ENCODE results near the gene ADD3. TPM values are rescaled to one million over a fixed set of nuclear protein-coding genes. Genes with fewer than 3 reads are reported as not detected.

The ADD3 gene
- total RNA-seq, 2 experiments from 2014 or later: 273 to 302 TPM

DNA sequence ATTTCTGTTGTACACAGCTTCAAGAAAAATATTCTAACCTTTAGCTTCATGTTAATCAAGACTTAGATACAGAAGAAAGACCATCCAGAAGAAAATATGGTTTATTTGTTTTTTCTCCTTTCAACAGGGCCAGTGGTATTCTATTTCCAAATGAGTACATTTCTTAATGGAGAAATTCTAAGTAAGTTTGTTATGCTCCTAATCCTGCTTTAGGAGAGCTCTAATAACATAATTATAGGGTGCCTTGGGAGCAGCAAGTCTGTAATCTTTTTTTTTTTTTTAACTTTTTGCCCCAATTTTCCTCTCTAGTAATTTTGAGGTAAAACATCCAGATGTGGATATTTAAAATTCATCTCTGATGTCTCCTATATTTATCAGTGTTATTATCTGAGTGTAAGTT is 98.1 kb downstream of the ADD3 start:
- TF ChIP-seq, protein P1, sequence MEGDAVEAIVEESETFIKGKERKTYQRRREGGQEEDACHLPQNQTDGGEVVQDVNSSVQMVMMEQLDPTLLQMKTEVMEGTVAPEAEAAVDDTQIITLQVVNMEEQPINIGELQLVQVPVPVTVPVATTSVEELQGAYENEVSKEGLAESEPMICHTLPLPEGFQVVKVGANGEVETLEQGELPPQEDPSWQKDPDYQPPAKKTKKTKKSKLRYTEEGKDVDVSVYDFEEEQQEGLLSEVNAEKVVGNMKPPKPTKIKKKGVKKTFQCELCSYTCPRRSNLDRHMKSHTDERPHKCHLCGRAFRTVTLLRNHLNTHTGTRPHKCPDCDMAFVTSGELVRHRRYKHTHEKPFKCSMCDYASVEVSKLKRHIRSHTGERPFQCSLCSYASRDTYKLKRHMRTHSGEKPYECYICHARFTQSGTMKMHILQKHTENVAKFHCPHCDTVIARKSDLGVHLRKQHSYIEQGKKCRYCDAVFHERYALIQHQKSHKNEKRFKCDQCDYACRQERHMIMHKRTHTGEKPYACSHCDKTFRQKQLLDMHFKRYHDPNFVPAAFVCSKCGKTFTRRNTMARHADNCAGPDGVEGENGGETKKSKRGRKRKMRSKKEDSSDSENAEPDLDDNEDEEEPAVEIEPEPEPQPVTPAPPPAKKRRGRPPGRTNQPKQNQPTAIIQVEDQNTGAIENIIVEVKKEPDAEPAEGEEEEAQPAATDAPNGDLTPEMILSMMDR (IDR thresholded peaks at IDR 0.05): no peak
- Mint-ChIP-seq H3K36me3 (ENCODE audit: low read depth) (peaks cover 96% of the 10 kb centered on the region), H3K9me3 (no peaks in the 10 kb centered on the region), H3K4me3 (no peak overlapping the region), H3K27ac (peak overlapping the region; percentile 29), H3K4me1 (ENCODE audit: low read depth) (peaks cover 77% of the 10 kb centered on the region), H3K27me3 (no peaks in the 10 kb centered on the region)
- H3K27ac ChIP-seq (ENCODE audit: low read depth in 1 of 2, low read length in 2 of 2): no peak overlapping the region
- no peaks in the 10 kb centered on the region for H3K27me3 ChIP-seq (ENCODE audit: control insufficient read depth in 1 of 2, insufficient read depth in 2 of 2, low read length in 2 of 2)
- H3K36me3 ChIP-seq (ENCODE audit: insufficient read depth, low read length): peaks cover 64% of the 10 kb centered on the region
- H3K4me1 ChIP-seq (ENCODE audit: insufficient read depth, low read length): no peaks in the 10 kb centered on the region
- H3K4me3 ChIP-seq (ENCODE audit: low read length): no peak overlapping the region
- ATAC-seq (ENCODE audit: poor library complexity): no peak
- ChIA-PET POLR2A (no interaction called here), CTCF (interaction anchor here (1.4 kb wide), 1 partner anchor 222 kb away, joined by 7 read pairs; no protein-coding TSS in a partner anchor)
- DNase-seq: no peak
- intact Hi-C loops (cut with DNase I, micrococcal nuclease): loop anchor here in 1 of 2 experiments (2.0 to 10.0 kb wide), 3 partner anchors 29 to 221 kb away; no protein-coding TSS in a partner anchor
- H3K9me3 ChIP-seq (ENCODE audit: control insufficient read depth in 1 of 2, insufficient read depth in 1 of 2, low read length in 2 of 2): no peaks in the 10 kb centered on the region

DNA sequence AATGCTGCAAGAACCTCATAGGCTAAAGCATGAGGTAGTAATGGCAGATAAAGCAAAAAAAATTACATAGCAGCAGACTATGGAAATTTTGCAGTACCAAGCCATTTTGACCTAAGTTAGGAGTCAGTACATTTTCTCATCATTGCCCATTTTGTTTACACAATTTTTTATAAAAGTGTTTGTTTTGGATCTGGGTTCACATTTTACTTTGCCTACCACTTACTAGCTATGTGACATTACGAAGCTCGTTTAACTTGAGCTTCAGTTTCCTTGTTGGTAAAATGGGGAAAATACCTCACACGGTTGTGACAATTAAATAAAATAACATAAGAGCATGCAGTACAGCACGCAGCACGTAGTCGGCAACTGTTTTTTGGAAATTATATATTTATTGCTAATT is 99.6 kb downstream of the ADD3 start:
- intact Hi-C loops (cut with DNase I, micrococcal nuclease): loop anchor here in 1 of 2 experiments (2.0 to 10.0 kb wide), 2 partner anchors 31 to 223 kb away; no protein-coding TSS in a partner anchor
- POLR2A ChIA-PET: interaction anchor here (1.0 to 1.5 kb wide), 2 partner anchors 11 to 31 kb away, joined by 4 to 6 read pairs; no protein-coding TSS in a partner anchor
- CTCF ChIA-PET: interaction anchor here (0.6 to 1.5 kb wide), 5 partner anchors 9 to 52 kb away, joined by 3 to 4 read pairs (median 4); no protein-coding TSS in a partner anchor
- no peak overlapping the region for H3K4me3 ChIP-seq (ENCODE audit: low read length)
- no peaks in the 10 kb centered on the region for H3K9me3 Mint-ChIP-seq
- H3K36me3 ChIP-seq (ENCODE audit: insufficient read depth, low read length): peaks cover 62% of the 10 kb centered on the region
- TF ChIP-seq, protein P1 (IDR thresholded peaks at IDR 0.05): no peak
- H3K27me3 Mint-ChIP-seq: no peaks in the 10 kb centered on the region
- DNase-seq (no peak), ATAC-seq (ENCODE audit: poor library complexity) (no peak)
- H3K4me1 Mint-ChIP-seq (ENCODE audit: low read depth): peaks cover 64% of the 10 kb centered on the region
- peaks cover 93% of the 10 kb centered on the region for H3K36me3 Mint-ChIP-seq (ENCODE audit: low read depth)
- H3K4me3 Mint-ChIP-seq: no peak overlapping the region
- H3K4me1 ChIP-seq (ENCODE audit: insufficient read depth, low read length): no peaks in the 10 kb centered on the region
- no peak overlapping the region for H3K27ac ChIP-seq (ENCODE audit: low read depth in 1 of 2, low read length in 2 of 2)
- H3K27me3 ChIP-seq (ENCODE audit: control insufficient read depth in 1 of 2, insufficient read depth in 2 of 2, low read length in 2 of 2): no peaks in the 10 kb centered on the region
- H3K27ac Mint-ChIP-seq: peak overlapping the region; percentile 15
- no peaks in the 10 kb centered on the region for H3K9me3 ChIP-seq (ENCODE audit: control insufficient read depth in 1 of 2, insufficient read depth in 1 of 2, low read length in 2 of 2)

DNA sequence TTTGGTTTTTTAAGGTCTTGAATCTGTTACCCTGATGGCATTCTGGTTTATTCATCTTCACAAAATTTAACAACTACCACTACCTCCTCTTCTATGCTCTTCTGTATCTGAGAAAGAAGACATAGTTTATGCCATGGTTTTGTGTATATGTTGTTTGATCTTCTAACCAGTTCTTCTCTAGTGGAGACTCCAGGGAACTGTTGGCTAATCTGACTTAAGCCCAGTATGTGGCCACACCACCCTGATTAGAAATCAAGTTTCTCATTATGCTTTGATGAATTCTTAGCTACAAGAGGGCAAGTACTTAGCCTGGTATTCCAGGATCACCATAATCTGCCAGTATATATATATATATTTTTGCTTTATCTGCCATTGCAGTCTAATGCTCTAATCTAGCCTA is 100.1 kb downstream of the ADD3 start:
- Mint-ChIP-seq H3K27me3 (no peaks in the 10 kb centered on the region), H3K4me3 (no peak overlapping the region), H3K4me1 (ENCODE audit: low read depth) (peaks cover 63% of the 10 kb centered on the region), H3K27ac (peak overlapping the region; percentile 15), H3K36me3 (ENCODE audit: low read depth) (peaks cover 94% of the 10 kb centered on the region), H3K9me3 (no peaks in the 10 kb centered on the region)
- ChIA-PET CTCF (interaction anchor here (0.6 to 1.8 kb wide), 8 partner anchors 10 to 224 kb away, joined by 3 to 8 read pairs (median 4); no protein-coding TSS in a partner anchor), POLR2A (interaction anchor here (1.0 to 1.5 kb wide), 3 partner anchors 11 to 102 kb away, joined by 3 to 6 read pairs (median 4); no protein-coding TSS in a partner anchor)
- TF ChIP-seq, protein P1 (IDR thresholded peaks at IDR 0.05): no peak
- H3K27me3 ChIP-seq (ENCODE audit: control insufficient read depth in 1 of 2, insufficient read depth in 2 of 2, low read length in 2 of 2): no peaks in the 10 kb centered on the region
- peaks cover 65% of the 10 kb centered on the region for H3K36me3 ChIP-seq (ENCODE audit: insufficient read depth, low read length)
- H3K9me3 ChIP-seq (ENCODE audit: control insufficient read depth in 1 of 2, insufficient read depth in 1 of 2, low read length in 2 of 2): no peaks in the 10 kb centered on the region
- H3K4me1 ChIP-seq (ENCODE audit: insufficient read depth, low read length): no peaks in the 10 kb centered on the region
- ATAC-seq (ENCODE audit: poor library complexity) (peak; percentile 61), DNase-seq (no peak)
- intact Hi-C loops (cut with DNase I, micrococcal nuclease): loop anchor here in 1 of 2 experiments (2.0 to 10.0 kb wide), 2 partner anchors 31 to 223 kb away; no protein-coding TSS in a partner anchor
- no peak overlapping the region for H3K4me3 ChIP-seq (ENCODE audit: low read length)
- H3K27ac ChIP-seq (ENCODE audit: low read depth in 1 of 2, low read length in 2 of 2): no peak overlapping the region

Data from CD4-positive, alpha-beta T cell (primary cell).